Vagina (tissue), 2 donors: Measurements from ENCODE around the gene SMG1.

Experiments
- POLR2A ChIP-seq, 2 donors: fragments of 450-650 bp; IDR thresholded peaks; one replicate each; pipeline ENCODE4 v1.6.1; 2017; ENCODE audit warnings: antibody characterized with exemption in 2 of 2, mild to moderate bottlenecking in 2 of 2, moderate library complexity in 2 of 2
- POLR2AphosphoS5 ChIP-seq, 2 donors: sonication (generic); formaldehyde crosslinking; IDR thresholded peaks; one replicate each; pipeline ENCODE4 v1.9.0; 2017; ENCODE audit warnings: antibody characterized with exemption in 2 of 2, mild to moderate bottlenecking in 2 of 2, low read depth in 1 of 2; ENCODE audit not compliant: insufficient read depth in 1 of 2
- TF ChIP-seq, protein P1 (sequence below), 3 experiments: fragments of 450-650 bp in 2 of 3; fragments of 200-600 bp in 1 of 3; sonication (generic) in 1 of 3; IDR thresholded peaks; one replicate each; pipeline ENCODE4 v1.5.1; 2017 to 2019; ENCODE audit warnings: antibody characterized with exemption in 3 of 3, mild to moderate bottlenecking in 2 of 3, moderate library complexity in 2 of 3

DNA sequence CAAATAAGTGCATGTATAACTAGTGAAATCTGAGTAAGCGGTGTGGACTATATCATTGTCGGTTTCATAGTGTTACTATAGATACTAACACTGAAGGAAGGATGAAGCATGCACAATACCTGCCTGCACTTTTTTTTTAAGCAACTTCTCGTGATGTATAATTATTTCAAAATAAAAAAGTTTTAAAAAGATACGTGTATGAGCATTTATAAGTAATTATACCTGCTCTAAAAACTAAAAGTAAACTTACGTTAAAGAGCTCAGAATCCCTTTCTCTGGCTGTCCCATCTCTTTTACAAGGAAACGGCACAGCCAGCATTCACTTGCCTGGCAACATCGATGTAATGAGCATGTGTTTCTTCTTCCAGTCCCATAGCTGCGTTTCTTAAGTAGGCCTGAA is 93.6 kb downstream of the SMG1 start:
- no peak for TF ChIP-seq POLR2AphosphoS5 (IDR thresholded peaks at IDR 0.05; ENCODE audit: insufficient read depth in 1 of 2, low read depth in 1 of 2)
- TF ChIP-seq, protein P1, sequence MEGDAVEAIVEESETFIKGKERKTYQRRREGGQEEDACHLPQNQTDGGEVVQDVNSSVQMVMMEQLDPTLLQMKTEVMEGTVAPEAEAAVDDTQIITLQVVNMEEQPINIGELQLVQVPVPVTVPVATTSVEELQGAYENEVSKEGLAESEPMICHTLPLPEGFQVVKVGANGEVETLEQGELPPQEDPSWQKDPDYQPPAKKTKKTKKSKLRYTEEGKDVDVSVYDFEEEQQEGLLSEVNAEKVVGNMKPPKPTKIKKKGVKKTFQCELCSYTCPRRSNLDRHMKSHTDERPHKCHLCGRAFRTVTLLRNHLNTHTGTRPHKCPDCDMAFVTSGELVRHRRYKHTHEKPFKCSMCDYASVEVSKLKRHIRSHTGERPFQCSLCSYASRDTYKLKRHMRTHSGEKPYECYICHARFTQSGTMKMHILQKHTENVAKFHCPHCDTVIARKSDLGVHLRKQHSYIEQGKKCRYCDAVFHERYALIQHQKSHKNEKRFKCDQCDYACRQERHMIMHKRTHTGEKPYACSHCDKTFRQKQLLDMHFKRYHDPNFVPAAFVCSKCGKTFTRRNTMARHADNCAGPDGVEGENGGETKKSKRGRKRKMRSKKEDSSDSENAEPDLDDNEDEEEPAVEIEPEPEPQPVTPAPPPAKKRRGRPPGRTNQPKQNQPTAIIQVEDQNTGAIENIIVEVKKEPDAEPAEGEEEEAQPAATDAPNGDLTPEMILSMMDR (IDR thresholded peaks at IDR 0.05): no peak
- no peak for TF ChIP-seq POLR2A (IDR thresholded peaks at IDR 0.05)
